Measurements from ENCODE around the gene EHD2.
"Not testable (repeated sequence)": the region's sequence is repeated elsewhere in the genome, so short reads cannot be mapped to it uniquely, and the experiment has no call there.

Gene EHD2

DNA sequence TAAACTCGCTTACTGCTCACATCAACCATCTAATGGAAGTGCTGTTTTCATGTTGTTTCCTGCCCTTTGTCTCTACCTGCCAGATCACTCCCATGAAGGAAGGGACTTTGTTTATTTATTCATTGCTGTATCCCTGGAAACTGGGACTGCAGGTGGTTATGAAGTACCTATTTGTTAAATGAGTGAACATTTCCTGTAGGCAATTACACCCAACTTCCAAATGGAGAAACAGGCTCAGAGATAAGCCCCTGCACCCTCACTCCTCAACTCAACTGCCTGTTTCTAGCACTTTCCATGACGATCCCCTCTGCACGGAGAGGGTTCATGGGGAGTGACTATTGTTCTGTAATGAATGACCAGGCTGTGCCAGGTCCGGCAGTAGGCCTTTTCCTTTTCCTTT is 63.3 kb downstream of the EHD2 start:
- DNase-seq: peak; percentile 98

- not testable (repeated sequence) for DNase-seq
Measured at GRCh38 chr19:47777245-47778048, 64.2 kb downstream of the EHD2 start.

DNA sequence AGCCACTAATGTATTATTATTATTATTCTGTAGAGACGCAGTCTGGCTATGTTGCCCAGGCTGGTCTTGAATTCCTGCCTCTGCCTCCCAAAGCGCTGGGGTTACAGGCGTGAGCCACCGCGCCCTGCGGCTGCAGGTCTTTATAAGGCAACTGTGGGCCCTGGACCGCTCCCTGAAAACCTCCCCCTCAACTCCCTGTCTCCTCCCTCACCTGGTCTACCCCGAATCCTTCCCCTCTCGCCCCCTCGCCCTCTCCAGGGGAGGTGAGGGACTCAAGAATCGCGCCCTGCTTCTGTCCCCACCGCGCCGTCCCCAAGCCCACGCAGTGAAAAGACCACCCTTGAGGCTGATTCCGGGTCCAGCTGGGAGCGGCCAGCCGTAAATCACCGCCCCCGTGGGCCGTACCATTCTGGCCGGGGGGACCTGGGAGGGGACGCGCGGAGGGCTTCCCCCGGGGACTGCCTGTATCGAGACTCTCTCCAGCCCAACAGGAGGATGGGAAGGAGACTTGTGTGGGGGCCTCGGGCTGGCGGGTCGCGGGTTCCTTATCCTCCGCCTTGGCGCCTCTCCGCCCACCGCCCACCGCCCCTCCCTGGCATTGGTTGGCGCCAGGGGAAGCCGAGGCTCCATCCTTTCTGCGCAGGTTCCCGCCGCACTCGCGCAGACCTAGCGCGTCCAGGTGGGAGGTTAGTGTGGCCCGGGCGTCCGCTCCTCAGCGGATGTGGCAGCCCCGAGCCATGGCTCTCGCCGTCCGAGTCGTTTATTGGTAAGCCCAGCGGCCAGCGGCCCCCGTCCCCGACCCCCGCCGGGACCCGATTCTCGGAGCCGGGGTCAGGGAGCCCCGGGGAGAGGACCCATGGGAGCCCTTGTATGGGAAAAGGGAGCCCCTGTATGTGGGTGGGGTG is 65.1 kb downstream of the EHD2 start, which contains the start of gene SELENOW:
TSS of gene SELENOW (plus strand) at position 655 of the 905 bp plus-strand sequence. CDS start at position 738, 83 bp downstream.
- peak; percentile 85 for DNase-seq

DNA sequence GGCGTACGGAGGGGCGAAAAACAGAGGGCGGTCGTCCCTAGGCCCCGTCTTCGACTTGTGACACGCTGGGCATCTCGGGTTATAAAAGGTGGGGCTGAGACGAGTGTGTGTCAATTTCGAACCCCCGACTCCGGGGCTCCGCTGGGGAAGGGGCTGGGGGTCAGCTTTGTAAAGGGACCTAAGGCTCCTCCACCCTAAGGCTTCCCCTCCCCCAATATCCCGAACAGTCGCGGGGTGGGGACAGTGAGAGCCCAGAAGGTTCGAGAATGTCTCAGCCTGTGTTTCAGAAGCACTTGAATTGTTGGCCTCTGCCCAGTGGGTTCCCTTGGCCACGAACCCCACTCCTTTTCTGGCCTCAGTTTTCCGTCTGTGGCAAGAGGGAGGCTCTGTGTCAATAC is 65.7 kb downstream of the EHD2 start:
- no peak for DNase-seq

DNA sequence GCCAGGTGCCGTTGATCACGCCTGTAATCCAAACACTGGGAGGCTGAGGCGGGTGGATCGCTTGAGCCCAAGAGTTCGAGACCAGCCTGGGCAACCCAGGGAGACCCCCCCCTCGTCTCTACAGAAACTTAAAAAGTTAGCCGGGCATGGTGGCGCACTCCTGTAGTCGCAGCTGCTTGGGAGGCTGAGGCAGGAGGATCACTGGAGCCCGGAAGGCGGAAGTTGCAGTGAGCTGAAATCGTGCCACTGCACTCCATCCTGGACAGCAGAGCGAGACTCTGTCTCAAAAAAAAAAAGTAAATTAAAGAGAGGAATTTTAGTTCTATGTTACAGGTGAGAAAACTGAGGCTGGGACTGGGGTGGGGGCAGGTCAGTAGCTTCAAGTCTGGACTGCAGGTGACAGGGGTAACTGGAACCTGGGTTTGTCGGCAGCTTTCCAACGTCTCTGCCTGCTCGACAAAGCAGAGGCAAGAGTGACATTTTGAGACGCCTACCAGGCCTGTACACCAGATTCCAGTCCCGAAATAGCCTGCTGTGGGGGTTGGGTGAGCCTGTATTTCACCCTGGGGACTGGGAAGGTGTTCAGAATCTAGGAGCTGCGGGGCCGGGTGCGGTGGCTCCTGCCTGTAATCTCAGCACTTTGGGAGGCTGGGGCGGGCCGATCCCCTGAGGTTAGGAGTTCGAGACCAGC is 66.4 kb downstream of the EHD2 start:
- no peak for DNase-seq

DNA sequence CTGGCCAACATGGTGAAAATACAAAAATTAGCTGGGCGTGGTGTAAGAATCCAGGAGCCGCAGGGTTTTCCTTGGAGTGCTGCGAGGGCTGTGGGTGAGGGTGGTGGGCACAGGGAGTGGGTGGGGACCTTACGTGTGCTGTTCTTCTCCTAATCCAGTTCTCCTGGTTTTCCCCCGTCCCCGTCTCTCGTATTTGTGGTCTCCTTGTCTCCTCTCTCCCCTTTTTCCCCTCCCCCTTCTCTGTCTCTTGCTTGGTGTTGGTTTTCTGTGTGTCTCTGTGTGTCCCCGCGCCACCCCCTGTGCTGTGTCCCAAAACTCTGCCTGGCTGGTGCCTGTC is 67.0 kb downstream of the EHD2 start:
- no peak for DNase-seq

GRCh38 chr19:47781590-47782262 is 68.5 kb downstream of the EHD2 start:
- no peak for DNase-seq

GRCh38 chr19:47786566-47786965 is 73.3 kb downstream of the EHD2 start:
- DNase-seq: no peak

GRCh38 chr19:47787307-47787706 is 74.1 kb downstream of the EHD2 start:
- not testable (repeated sequence) for DNase-seq

GRCh38 chr19:47789811-47790210 is 76.6 kb downstream of the EHD2 start:
- not testable (repeated sequence) for DNase-seq

DNA sequence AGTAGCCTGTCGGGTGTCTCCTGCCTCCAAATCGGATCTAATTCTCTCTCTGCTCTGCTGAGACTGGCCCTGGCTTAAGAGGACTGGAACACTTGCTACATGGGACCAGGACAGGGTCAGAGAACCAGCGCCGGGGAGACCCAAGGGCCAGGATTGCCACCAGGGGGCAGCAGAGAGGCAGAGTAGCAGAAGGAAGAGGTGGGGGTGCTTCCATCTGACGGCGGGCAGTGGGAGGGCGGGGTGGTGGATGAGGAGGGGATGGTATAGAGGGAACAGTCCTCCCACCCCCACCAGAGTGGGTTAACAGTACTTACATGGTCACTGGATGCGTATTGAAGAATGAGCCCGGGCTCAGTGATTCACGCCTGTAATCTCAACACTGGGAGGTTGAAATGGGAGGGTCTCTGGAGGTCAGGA is 77.2 kb downstream of the EHD2 start:
- peak; percentile 59 for DNase-seq

DNA sequence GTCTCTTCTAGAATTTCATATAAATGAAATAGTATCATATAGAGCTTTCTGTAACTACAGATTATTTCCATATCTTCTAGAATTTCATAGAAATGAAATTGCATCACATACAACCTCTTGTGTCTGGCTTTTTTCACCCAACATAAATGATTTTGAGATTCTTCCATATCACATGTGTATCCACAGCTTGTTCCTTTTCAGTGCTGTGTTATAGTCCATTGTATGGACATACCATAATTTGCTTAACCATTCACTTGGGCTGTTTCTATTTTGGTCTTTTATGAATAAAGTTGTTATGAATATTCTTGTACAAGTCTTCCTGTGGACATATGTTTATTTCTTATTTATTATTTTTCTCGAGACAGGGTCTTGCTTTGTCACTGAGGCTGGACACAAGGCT is 79.4 kb downstream of the EHD2 start:
- no peak for DNase-seq

Data from NCI-H1105 treated with DMSO at 0.1 percent for 48 hours (cell line).